SK-N-SH treated with all-trans-retinoic acid at 6 μM for 48 hours (cell line): ENCODE data around the gene LURAP1L.

ENCODE experiments used
- ATAC-seq: fragments of 200-7000 bp; cut with Tn5 transposase; 3 replicates; pipeline ENCODE4 v1.9.1; 2020; ENCODE audit warnings: mild to moderate bottlenecking, moderate library complexity
- ARNTL ChIP-seq: fragments of 450-650 bp; formaldehyde crosslinking; IDR thresholded peaks from 2 replicates; pipeline ENCODE4 v1.5.0; 2020; ENCODE audit warnings: low read depth, mild to moderate bottlenecking, moderate library complexity, borderline replicate concordance
- BACH2 ChIP-seq: fragments of 250-450 bp; sonication (Bioruptor Pico); IDR thresholded peaks from 2 replicates; pipeline ENCODE4 v1.9.0; 2021; ENCODE audit warnings: mild to moderate bottlenecking, borderline replicate concordance
- CREB5 ChIP-seq: fragments of 250-450 bp; sonication (Bioruptor Pico); IDR thresholded peaks from 2 replicates; pipeline ENCODE4 v1.5.1; 2020; ENCODE audit warnings: low read depth, mild to moderate bottlenecking, moderate library complexity
- CSDC2 ChIP-seq: fragments of 250-450 bp; sonication (Bioruptor Pico); IDR thresholded peaks from 2 replicates; pipeline ENCODE4 v1.5.0; 2020; ENCODE audit warnings: mild to moderate bottlenecking, moderate library complexity
- CSRNP3 ChIP-seq: fragments of 250-450 bp; sonication (Bioruptor Pico); IDR thresholded peaks from 2 replicates; pipeline ENCODE4 v1.5.1; 2021; ENCODE audit warnings: mild to moderate bottlenecking, moderate library complexity
- ESRRG ChIP-seq: fragments of 250-450 bp; sonication (Bioruptor Pico); IDR thresholded peaks from 2 replicates; pipeline ENCODE4 v1.6.1; 2021; ENCODE audit warnings: mild to moderate bottlenecking
- GLIS3 ChIP-seq: fragments of 250-450 bp; sonication (Bioruptor Pico); IDR thresholded peaks from 2 replicates; pipeline ENCODE4 v1.5.0; 2020; ENCODE audit warnings: mild to moderate bottlenecking, moderate library complexity
- ISL1 ChIP-seq: fragments of 250-450 bp; sonication (Bioruptor Pico); IDR thresholded peaks from 2 replicates; pipeline ENCODE4 v2.1.2; 2022; ENCODE audit warnings: mild to moderate bottlenecking, moderate library complexity
- OSR1 ChIP-seq: fragments of 250-450 bp; sonication (Bioruptor Pico); IDR thresholded peaks from 2 replicates; pipeline ENCODE4 v1.8.0; 2022; ENCODE audit warnings: moderate library complexity, mild to moderate bottlenecking, inconsistent platforms
- PPARA ChIP-seq: fragments of 250-450 bp; sonication (Bioruptor Pico); IDR thresholded peaks from 2 replicates; pipeline ENCODE4 v1.5.0; 2020; ENCODE audit warnings: mild to moderate bottlenecking, borderline replicate concordance
- RARB ChIP-seq: fragments of 250-450 bp; sonication (Bioruptor Pico); IDR thresholded peaks from 2 replicates; pipeline ENCODE4 v1.8.0; 2021; ENCODE audit warnings: mild to moderate bottlenecking, moderate library complexity
- SNAI2 ChIP-seq: fragments of 250-450 bp; sonication (Bioruptor Pico); IDR thresholded peaks from 2 replicates; pipeline ENCODE4 v1.5.0; 2020; ENCODE audit warnings: mild to moderate bottlenecking, moderate library complexity
- TCF4 ChIP-seq: fragments of 250-450 bp; sonication (Bioruptor Pico); IDR thresholded peaks from 2 replicates; pipeline ENCODE4 v1.8.0; 2021; ENCODE audit warnings: mild to moderate bottlenecking, moderate library complexity, borderline replicate concordance
- TOX ChIP-seq: fragments of 250-450 bp; sonication (Bioruptor Pico); IDR thresholded peaks from 2 replicates; pipeline ENCODE4 v1.8.0; 2021; ENCODE audit warnings: mild to moderate bottlenecking, moderate library complexity, borderline replicate concordance
- TSHZ2 ChIP-seq: fragments of 250-450 bp; sonication (Bioruptor Pico); IDR thresholded peaks from 2 replicates; pipeline ENCODE4 v1.5.0; 2020; ENCODE audit warnings: mild to moderate bottlenecking, moderate library complexity
- ZC3H10 ChIP-seq: fragments of 250-450 bp; sonication (Bioruptor Pico); IDR thresholded peaks from 2 replicates; pipeline ENCODE4 v1.5.1; 2021; ENCODE audit warnings: mild to moderate bottlenecking, moderate library complexity
- ZNF565 ChIP-seq: fragments of 450-650 bp; formaldehyde crosslinking; conservative IDR thresholded peaks from 2 replicates; pipeline ENCODE4 v1.5.0; 2020; ENCODE audit warnings: low read depth, mild to moderate bottlenecking, moderate library complexity
- ZNF8 ChIP-seq: fragments of 450-650 bp; formaldehyde crosslinking; IDR thresholded peaks from 2 replicates; pipeline ENCODE4 v1.5.0; 2020; ENCODE audit warnings: mild to moderate bottlenecking, moderate library complexity

LURAP1L gene

DNA sequence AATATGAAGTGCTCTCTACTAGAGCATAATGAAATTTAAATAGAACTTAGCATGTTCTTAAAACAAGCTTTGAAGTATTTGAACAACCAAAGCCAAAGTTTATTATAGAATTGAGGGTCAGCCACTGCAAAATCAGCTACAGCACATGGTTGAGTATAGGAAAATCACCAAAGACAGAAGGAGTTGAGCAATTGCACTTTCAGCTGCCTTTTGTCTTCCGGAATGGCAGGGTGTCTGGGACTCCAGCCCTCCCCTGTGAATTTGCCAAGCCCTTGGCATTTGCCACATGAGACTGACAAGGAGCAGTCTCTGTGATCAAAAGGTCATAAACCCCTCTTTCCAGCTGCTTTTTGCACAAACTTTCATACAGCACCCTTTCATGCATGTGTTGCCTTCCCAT is 8.5 kb upstream of the LURAP1L start (continued):
- TF ChIP-seq TSHZ2 = no peak
- TF ChIP-seq BACH2 (CRISPR knock-in tag) = no peak
- TF ChIP-seq TCF4 (CRISPR knock-in tag) = no peak
- TF ChIP-seq ARNTL (CRISPR knock-in tag) = no peak
- no peak for TF ChIP-seq CSRNP3 (CRISPR knock-in tag)
- TF ChIP-seq CREB5 (CRISPR knock-in tag) = no peak

DNA sequence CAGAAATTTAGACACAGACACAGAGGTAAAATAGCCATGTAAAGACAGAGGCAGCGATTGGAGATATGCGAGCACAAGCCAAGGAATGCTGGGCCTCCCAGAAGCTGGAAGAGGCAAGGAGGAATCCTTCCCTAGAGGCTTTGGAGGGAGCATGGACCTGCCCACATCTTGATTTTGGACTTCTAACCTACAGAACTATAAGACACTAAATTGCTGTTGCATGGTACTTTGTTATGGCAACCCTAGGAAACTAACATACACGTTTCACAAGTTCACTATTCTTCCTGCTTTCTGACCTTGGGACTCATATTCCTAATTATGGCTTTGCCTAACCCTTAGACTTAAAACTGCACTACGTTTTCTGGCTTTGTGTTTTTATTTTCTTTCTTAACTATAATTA is 4.6 kb upstream of the LURAP1L start:
- TF ChIP-seq ARNTL (CRISPR knock-in tag) (no peak), ZC3H10 (CRISPR knock-in tag) (no peak), ZNF565 (CRISPR knock-in tag) (no peak), CSDC2 (CRISPR knock-in tag) (no peak)
- no peak for ATAC-seq

GRCh38 chr9:12771891-12772290 is 2.9 kb upstream of the LURAP1L start:
- ATAC-seq = no peak
- TF ChIP-seq ESRRG (CRISPR knock-in tag) = no peak
- no peak for TF ChIP-seq BACH2 (CRISPR knock-in tag)
- no peak for TF ChIP-seq TSHZ2
- no peak for TF ChIP-seq PPARA (CRISPR knock-in tag)
- TF ChIP-seq GLIS3 (CRISPR knock-in tag) = no peak
- TF ChIP-seq ZNF8 (CRISPR knock-in tag) = no peak
- TF ChIP-seq ISL1 = no peak
- TF ChIP-seq RARB (CRISPR knock-in tag) = no peak
- no peak for TF ChIP-seq OSR1 (CRISPR knock-in tag)
- TF ChIP-seq TOX (CRISPR knock-in tag) = no peak
- TF ChIP-seq ARNTL (CRISPR knock-in tag) = no peak
- no peak for TF ChIP-seq CREB5 (CRISPR knock-in tag)
- no peak for TF ChIP-seq CSRNP3 (CRISPR knock-in tag)
- no peak for TF ChIP-seq SNAI2 (CRISPR knock-in tag)
- TF ChIP-seq ZC3H10 (CRISPR knock-in tag) = no peak
- no peak for TF ChIP-seq CSDC2 (CRISPR knock-in tag)
- TF ChIP-seq, all 23 proteins: peak for 0
